Fibroblast of skin of right quadriceps (primary cell): Measurements from ENCODE around the gene AMZ1.
"Not testable (repeated sequence)": the region's sequence is repeated elsewhere in the genome, so short reads cannot be mapped to it uniquely, and the experiment has no call there.

Experiments used
- DNase-seq: peaks from one replicate; pipeline ENCODE4 v3.0.0-alpha.2; 2013

Gene AMZ1

DNA sequence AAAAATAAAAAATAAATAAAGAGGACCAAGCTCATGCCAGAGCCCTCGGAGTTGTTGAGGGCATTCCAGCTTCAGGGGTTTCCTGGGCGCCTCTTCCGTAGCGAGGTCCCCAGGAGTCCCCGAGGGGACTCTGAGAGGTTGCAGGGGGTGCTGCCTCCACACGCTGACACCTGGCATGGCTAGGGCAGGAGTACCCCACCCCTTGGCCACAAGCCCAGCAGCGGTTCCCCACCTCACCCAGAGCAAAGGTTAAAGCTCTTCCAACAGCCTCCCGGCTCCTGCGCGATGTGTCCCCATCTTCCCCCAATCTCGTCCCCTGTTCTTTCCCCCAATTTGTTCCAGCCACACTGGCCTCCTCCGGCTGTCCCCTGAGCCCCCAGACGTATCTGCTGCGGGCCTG, 4.5 kb downstream of the AMZ1 start:
- DNase-seq = no peak

- not testable (repeated sequence) for DNase-seq
These were observed 5.6 kb downstream of the AMZ1 start for GRCh38 chr7:2693420-2694121.

GRCh38 chr7:2694122-2694436, 6.1 kb downstream of the AMZ1 start:
- DNase-seq = not testable (repeated sequence)

- DNase-seq = no peak
These were observed 10.7 kb downstream of the AMZ1 start for GRCh38 chr7:2698581-2699288.

DNA sequence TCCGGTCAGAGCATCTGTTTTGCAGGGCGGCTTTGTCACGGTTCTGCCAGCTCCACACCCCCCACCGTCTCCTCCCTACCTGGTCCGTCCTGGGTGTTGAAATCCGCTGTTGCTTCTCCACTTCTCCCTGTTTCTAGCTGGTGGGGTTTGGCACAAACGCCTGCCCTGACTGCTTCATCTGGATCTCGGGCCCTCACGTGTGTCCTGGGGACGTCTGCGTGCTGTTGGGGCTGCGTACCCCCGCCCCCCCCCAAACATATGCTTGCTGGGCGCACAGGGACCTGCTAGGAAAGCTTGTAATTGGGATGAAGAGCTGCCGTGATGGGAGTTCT, 11.3 kb downstream of the AMZ1 start:
- no peak for DNase-seq

- no peak for DNase-seq
These were observed 12.3 kb downstream of the AMZ1 start for GRCh38 chr7:2700141-2700850.

DNA sequence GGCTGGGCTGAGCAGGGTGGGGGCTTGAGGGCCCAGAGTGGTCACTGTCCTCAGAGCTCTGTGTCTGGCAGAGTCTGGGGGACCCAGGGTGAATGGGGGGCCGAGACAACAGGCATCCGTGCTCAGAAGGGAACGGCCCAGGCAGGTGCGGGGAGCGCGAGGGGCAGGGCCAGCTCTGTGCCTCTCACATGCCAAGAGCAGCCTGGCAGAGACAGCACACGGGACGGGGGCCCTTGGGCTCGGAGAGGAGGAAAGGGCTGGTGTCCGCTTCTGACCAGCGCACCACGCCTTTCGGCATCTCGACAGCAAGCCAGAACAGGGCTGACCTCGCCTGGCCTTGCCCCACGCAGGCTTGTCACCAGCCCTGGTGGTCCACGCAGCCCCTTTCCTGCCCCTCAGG, 13.4 kb downstream of the AMZ1 start:
- DNase-seq = no peak

DNA sequence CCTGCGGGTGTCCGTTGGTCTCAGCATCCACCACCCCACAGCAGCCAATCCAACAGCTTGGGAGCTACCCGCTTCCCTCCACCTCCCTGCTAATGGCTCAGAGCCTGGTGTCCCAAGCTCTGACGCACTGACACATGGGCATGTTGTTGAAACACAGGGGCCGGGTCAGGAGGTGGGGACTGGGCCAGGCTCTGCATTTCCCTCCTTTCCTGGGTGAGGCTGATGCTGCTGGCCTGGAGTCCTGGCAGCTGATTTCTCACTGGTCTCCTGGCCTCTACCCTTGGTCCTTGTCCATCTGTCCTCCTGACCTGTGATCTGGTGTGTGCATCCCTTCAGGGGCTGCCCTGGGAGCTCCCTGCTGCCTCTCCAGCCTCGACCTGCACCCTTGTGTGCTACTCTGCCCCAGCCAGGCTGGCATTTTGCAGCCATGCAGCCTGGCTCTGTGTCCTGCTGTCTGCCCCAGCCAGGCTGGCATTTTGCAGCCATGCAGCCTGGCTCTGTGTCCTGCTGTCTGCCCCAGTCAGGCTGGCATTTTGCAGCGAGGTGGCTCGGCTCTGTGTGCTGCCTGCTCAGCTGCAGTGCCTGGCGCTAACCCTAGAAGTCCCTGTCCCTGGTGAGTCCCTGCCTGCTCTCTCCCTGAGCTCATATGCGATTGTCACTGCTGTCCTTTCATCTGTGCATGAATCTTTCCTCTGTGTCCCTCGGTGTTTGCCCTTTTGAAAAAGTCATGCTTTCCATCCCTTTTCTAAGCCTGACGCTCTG, 14.0 kb downstream of the AMZ1 start:
- no peak for DNase-seq

DNA sequence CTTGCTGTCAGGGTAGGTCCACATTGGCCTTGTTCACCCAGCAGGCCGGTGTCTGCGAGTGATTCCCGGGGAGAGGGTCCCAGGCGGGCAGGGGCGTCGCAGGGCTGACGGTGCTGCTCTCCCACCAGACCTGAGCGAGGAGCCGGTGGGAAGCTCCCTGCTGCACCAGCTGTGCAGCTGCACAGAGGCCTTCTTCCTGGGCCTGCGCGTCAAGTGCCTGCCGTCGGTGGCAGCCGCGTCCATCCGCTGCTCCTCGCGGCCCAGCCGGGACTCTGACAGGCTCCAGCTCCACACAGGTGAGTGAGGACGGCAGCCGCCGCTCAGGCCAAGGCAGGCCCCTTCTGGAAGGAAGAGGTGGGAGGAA, 14.6 kb downstream of the AMZ1 start:
- no peak for DNase-seq

GRCh38 chr7:2705371-2706096, 17.5 kb downstream of the AMZ1 start:
- no peak for DNase-seq

DNA sequence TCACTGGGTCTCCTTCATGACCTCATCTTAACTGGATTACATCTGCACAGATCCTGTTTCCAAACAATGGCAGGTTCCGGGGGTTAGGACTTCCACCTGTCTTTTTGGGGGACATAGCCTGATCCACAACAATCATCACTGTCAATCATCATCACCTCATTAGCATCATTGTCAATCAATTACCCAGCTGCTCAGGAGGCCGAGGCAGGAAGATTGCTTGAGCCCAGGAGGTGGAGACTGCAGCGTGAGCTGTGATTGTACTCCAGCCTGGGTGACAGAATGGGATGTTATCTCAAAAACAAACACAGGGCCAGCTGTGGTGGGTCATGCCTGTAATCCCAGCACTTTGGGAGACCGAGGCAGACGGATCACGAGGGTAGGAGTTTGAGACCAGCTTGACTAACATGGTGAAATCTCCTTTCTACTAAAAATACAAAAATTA, 18.7 kb downstream of the AMZ1 start:
- DNase-seq = no peak

DNA sequence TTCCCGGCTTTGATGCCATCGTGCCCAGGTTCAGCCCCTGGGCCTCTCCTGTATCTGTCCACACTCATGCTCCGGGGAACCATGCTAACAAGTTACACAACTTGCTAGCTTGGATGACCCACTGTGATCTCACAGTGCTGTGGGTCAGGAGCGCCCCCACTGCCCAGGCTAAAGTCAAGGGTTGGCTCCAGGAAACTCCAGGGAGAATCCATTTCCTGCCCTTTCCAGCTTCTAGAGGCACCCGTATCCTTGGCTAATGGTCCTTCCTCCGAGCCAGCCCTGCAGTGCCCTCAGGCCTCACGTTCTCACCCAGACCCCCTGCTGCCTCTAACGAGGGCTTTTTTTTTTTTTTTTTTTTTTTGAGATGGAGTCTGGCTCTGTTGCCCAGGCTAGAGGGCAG, 19.5 kb downstream of the AMZ1 start:
- DNase-seq = no peak

GRCh38 chr7:2708041-2708440, 20.0 kb downstream of the AMZ1 start:
- no peak for DNase-seq

DNA sequence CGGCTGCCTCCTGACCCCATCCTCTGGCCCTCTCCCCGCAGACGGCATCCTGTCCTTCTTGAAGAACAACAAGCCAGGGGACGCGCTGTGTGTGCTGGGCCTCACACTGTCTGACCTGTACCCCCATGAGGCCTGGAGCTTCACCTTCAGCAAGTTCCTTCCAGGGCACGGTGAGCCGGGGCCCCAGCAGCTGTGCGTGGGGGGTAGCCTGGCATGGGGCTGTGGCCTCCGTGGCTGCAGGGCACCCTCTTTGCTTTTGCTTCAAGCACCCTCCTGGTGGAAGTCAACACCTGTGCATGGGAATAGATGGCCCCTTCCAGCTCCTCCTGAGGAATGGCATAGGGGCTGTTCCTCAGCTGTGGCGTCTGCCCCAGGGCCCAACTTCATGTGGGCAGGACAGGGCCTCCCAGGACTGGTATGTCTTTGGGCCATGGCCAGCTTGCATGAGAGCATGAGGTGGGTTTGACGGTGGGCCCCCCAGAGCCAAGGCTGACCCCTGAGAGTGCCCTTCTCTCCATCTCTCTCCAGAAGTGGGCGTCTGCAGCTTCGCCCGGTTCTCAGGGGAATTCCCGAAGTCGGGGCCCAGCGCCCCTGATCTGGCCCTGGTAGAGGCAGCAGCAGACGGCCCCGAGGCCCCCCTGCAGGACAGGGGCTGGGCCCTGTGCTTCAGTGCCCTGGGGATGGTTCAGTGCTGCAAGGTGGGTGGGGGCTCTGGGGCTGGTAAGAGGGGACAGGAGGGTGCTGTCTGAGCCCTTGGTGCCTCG, 20.7 kb downstream of the AMZ1 start:
- DNase-seq = no peak

DNA sequence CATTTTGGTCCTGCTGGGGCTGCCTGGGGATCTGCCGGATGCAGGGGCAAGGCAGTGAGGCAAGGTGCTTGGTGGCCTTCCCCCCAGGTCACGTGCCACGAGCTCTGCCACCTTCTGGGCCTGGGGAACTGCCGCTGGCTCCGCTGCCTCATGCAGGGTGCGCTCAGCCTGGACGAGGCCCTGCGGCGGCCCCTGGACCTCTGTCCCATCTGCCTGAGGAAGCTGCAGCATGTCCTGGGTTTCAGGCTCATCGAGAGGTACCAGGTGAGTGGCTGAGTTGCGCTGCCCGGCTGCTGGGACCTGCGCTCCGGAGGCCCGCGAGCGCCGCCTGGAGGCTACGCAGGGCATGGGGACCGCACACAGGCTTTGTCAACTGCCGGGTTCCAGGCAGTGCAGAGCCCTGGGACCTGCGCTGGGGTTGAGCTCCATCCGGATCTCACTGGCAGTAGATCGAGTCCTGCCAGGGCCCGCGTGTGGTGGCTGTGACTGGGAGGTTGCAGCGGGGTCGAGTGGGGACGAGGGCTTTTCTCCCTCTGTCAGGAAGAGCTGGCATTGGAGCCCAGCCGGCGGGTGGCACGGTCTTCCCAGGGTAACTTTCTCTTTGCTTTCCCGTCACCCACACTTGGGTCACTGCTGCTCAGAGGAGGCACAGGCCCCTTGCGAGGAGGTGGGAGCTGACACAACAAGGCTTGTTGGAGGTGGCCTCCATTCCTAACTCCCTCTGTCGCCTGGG, 21.7 kb downstream of the AMZ1 start:
- DNase-seq = peak; percentile 28

DNA sequence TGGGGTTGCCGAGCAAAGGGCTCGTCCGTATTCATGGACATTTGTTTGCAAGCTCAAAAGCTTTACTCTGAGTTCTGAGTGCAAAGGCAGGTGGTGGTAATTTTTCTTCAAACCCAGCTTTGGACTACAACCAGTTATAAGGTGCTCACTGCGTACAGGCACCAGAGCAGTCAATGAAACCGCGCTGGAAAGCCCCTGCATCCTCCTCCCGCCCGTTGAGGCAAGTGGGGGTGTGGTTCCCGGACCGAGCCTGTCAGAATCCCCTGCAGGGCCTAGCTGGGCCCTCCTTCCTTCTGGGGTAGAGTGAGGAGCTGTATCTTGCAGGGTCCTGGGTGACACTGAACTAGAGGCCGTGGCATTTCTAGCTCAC, 22.3 kb downstream of the AMZ1 start:
- no peak for DNase-seq

DNA sequence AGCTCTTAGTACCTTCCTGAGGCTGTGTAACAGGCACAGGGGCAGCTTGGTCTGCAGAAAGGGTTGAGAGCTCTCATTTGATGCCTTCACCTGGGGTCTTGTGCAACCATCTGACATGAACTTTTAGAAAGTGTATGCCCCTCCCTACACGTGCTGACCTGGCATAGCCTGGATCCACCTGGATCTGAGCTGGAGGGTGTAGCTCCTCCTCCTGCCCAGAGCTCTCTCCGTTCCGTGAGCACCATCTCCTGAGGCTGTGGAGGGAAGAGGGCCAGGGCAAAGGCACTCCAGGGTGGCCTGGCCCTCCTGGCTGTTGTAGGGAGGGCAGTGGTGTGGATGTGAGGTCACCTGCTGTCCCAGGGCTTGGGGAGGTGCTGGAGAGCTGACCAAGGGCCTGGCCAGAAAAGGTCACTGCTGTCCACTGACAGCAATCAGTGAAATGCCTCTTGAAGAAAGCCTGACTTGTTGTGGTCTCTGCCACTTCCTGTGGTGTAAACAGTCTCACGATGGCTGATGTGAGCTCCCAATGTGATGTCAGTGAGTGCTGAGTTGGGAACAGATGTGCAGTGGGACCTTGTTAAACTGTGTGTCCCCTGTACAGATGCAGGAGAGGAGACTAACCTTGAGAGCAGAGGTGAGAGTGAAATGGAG, 23.0 kb downstream of the AMZ1 start:
- DNase-seq = no peak

DNA sequence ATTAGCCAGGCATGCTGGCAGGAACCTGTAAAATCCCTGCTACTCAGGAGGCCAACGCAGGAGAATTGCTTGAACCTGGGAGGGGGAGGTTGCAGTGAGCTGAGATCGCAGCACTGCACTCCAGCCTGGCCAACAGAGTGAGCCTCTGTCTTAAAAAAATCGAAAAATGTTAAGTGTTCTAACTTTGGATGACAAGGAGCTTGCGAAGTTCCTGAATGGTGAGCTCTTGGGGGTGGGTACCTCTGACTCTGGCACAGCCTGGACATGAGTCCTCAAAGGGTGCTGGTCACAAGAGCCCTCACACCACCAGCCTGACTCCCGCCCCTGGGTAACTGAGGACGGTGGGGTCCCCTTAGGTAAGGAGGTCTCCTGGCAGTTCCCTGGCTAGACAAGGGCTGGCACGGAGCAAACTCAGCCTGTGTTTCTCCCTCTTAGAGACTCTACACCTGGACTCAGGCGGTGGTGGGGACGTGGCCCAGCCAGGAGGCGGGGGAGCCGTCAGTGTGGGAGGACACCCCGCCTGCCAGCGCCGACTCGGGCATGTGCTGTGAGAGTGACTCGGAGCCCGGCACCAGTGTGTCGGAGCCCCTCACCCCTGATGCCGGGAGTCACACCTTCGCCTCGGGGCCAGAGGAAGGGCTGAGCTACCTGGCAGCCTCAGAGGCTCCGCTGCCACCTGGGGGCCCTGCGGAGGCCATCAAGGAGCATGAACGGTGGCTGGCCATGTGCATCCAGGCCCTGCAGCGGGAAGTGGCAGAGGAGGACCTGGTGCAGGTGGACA, 24.1 kb downstream of the AMZ1 start:
- DNase-seq = no peak

- no peak for DNase-seq
These were observed 25.4 kb downstream of the AMZ1 start for GRCh38 chr7:2713370-2713769.

GRCh38 chr7:2713978-2714377, 26.0 kb downstream of the AMZ1 start:
- no peak for DNase-seq
